Left lung (tissue), 10 donors: ENCODE data around the gene ZBTB40. TPM values are rescaled to one million over a fixed set of nuclear protein-coding genes. Genes with fewer than 3 reads are reported as not detected.

Experiments
- ATAC-seq: fragments of 200-7000 bp; cut with Tn5 transposase; one replicate; pipeline ENCODE4 v1.9.1; 2020; ENCODE audit warnings: moderate library complexity
- DNase-seq, 4 donors: peaks; one replicate each; pipeline ENCODE4 v3.0.0-alpha.2; 2013 to 2020
- H3K27ac ChIP-seq, 2 donors: fragments of 200-600 bp; sonication (generic) in 1 of 2; one replicate each; pipeline versions ENCODE4 v1.5.0 to v1.8.0; 2020 to 2021
- H3K27me3 ChIP-seq, 2 donors: fragments of 200-600 bp; sonication (generic) in 1 of 2; one replicate each; pipeline versions ENCODE4 v1.5.0 to v1.8.0; 2020 to 2021
- H3K36me3 ChIP-seq, 2 donors: fragments of 200-600 bp; sonication (generic) in 1 of 2; one replicate each; pipeline versions ENCODE4 v1.5.0 to v1.8.0; 2020 to 2021
- H3K4me1 ChIP-seq, 2 donors: fragments of 200-600 bp; one replicate each; pipeline ENCODE4 v1.8.0; 2021
- H3K4me3 ChIP-seq, 2 donors: fragments of 200-600 bp; sonication (generic) in 1 of 2; one replicate each; pipeline versions ENCODE4 v1.5.0 to v1.8.0; 2020 to 2021; ENCODE audit warnings: mild to moderate bottlenecking in 1 of 2
- H3K9me3 ChIP-seq, 2 donors: fragments of 200-600 bp; sonication (generic) in 1 of 2; one replicate each; pipeline versions ENCODE4 v1.5.0 to v1.8.0; 2020 to 2021
- intact Hi-C, 2 donors: fragments of 100-400 bp; cut with DNase I; formaldehyde crosslinking; loops; one replicate each; pipeline versions ENCODE4 v1.11.2 to v1.14.2; 2022
- polyA plus RNA-seq, 6 donors: library from polyadenylated mRNA; unstranded; fragments of 120-200 nt; gene quantifications; one replicate each; pipeline ENCODE4 v1.2.1, GENCODE V29; 2013; ENCODE audit not compliant: insufficient read length in 6 of 6
- total RNA-seq, 2 donors: library from RNA; stranded (reverse); fragmentation: NEBNext Ultra II Directional; extraction: Animal tissue kit (Norgen Biotek cat#: 25700); gene quantifications; one replicate each; pipeline ENCODE4 v1.2.1, GENCODE V29; 2021
- TF ChIP-seq, protein P1 (sequence below), 2 donors: fragments of 200-600 bp; sonication (generic) in 1 of 2; IDR thresholded peaks; one replicate each; pipeline versions ENCODE4 v1.5.0 to v1.8.0; 2021; ENCODE audit warnings: antibody characterized with exemption in 2 of 2
- donor health status: DM: no; HTN: yes; CAD: no.
- donor health status: DM: no; HTN: no; CAD: no.

Gene ZBTB40
- total and polyA plus RNA-seq, 8 donors: 16.0 to 24.8 (median 21.0) TPM

DNA sequence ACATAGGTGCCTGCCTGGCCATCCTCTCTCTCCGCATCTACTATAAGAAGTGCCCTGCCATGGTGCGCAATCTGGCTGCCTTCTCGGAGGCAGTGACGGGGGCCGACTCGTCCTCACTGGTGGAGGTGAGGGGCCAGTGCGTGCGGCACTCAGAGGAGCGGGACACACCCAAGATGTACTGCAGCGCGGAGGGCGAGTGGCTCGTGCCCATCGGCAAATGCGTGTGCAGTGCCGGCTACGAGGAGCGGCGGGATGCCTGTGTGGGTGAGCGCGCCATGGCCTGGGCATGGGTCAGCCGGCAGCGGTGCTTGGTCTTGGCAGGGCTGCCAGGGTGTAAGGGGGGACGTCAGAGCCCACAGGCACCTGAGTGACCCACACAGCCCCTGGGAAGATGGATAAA lies 125.0 kb downstream of the ZBTB40 start:
- peaks cover 4 to 36% of the 10 kb centered on the region in 2 donors for H3K27me3 ChIP-seq
- TF ChIP-seq, protein P1, sequence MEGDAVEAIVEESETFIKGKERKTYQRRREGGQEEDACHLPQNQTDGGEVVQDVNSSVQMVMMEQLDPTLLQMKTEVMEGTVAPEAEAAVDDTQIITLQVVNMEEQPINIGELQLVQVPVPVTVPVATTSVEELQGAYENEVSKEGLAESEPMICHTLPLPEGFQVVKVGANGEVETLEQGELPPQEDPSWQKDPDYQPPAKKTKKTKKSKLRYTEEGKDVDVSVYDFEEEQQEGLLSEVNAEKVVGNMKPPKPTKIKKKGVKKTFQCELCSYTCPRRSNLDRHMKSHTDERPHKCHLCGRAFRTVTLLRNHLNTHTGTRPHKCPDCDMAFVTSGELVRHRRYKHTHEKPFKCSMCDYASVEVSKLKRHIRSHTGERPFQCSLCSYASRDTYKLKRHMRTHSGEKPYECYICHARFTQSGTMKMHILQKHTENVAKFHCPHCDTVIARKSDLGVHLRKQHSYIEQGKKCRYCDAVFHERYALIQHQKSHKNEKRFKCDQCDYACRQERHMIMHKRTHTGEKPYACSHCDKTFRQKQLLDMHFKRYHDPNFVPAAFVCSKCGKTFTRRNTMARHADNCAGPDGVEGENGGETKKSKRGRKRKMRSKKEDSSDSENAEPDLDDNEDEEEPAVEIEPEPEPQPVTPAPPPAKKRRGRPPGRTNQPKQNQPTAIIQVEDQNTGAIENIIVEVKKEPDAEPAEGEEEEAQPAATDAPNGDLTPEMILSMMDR (IDR thresholded peaks at IDR 0.05): no peak
- H3K4me3 ChIP-seq: no peak overlapping the region
- H3K36me3 ChIP-seq: no peaks in the 10 kb centered on the region
- H3K27ac ChIP-seq: no peak overlapping the region
- ATAC-seq (no peak), DNase-seq (no peak)
- intact Hi-C loops: no loop called here
- H3K4me1 ChIP-seq: no peaks in the 10 kb centered on the region
- no peaks in the 10 kb centered on the region for H3K9me3 ChIP-seq

DNA sequence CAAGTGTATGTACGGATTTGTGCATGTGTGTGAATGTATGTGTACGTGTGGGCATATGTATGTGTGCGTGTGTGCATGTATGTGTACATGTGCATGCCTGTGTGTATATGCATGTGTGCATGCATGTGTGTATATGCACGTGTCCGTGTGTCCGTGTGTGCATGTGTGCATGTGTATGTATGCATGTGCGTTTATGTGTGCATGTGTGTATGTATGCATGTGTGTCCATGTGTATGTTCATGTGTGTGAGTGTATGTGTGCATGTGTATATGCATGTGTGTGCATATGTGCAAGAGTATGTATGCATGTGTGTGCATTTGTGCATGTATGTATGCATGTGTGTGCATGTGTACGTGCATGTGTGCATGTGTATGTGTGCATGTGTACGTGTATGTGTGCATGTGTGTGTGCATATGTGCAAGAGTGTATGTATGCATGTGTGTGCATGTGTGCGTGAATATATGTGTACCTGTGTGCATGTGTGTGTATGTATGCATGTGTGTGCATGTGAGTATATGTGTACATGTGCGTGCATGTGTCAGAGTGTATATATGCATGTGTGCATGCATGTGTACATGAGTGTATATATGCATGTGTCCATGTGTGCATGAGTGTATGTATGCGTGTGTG lies 127.2 kb downstream of the ZBTB40 start:
- intact Hi-C loops: no loop called here
- DNase-seq: no peak

DNA sequence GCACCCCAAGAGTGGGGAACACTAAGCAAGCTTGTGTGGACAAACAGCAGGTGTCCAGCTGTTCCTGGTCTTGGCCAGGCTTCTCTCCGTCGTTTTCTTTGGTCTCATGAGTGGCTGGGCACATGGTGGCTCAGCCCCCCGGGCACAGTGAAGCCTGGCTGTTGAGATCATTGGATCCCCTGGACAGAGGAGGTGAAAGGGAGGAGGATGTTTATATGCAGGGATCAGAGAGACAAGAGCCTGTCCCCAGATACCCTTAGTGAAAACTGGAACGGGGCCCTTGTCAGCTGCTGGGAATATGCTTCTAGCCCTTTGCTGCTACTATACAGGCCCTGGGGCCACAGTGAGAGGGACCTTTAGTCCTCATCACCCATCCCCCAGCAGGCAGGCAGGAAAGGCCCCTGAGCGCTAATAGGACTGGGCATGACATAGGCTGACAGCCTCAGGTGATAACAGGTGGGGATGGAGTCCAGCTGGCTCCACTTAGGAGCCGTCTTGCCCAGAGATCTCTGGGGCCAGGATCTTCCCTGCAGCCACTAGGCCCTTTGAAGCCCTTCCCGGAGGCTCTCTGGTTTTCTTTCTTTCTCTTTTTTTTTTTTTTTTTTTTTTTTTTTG lies 128.0 kb downstream of the ZBTB40 start:
- no peaks in the 10 kb centered on the region for H3K36me3 ChIP-seq
- peaks cover 0 to 29% of the 10 kb centered on the region in 2 donors for H3K27me3 ChIP-seq
- DNase-seq (no peak), ATAC-seq (no peak)
- H3K4me3 ChIP-seq: no peak overlapping the region
- TF ChIP-seq, protein P1 (IDR thresholded peaks at IDR 0.05): no peak
- no peaks in the 10 kb centered on the region for H3K4me1 ChIP-seq
- no peak overlapping the region for H3K27ac ChIP-seq
- intact Hi-C loops: no loop called here
- H3K9me3 ChIP-seq: no peaks in the 10 kb centered on the region

More for the DNA sequence above, 127.2 kb downstream of the ZBTB40 start:
- Histone ChIP-seq H3K36me3 (no peaks in the 10 kb centered on the region), H3K9me3 (no peaks in the 10 kb centered on the region), H3K4me1 (no peaks in the 10 kb centered on the region), H3K4me3 (no peak overlapping the region), H3K27ac (no peak overlapping the region), H3K27me3 (peaks cover 0 to 30% of the 10 kb centered on the region in 2 donors)
- TF ChIP-seq, protein P1 (IDR thresholded peaks at IDR 0.05): no peak
- ATAC-seq: no peak

Other genes with a start within 250 kb of the ZBTB40 start
- not detected for gene EPHA8, start 111.6 kb downstream of the ZBTB40 start, total RNA-seq
- gene EPHA8, start 111.6 kb downstream of the ZBTB40 start, polyA plus RNA-seq: under 1 TPM in 3 of 6 donors, not detected in 3; 0.07 to 0.21 (median 0.18) TPM
- gene C1QA, start 184.8 kb downstream of the ZBTB40 start, total RNA-seq: 100 to 1,000 TPM; 395 to 476 TPM
- 10 to 100 TPM; 15.3 to 25.3 (median 22.1) TPM for gene C1QA, start 184.8 kb downstream of the ZBTB40 start, polyA plus RNA-seq
- 100 to 1,000 TPM; 378 to 577 TPM for gene C1QC, start 191.8 kb downstream of the ZBTB40 start, total RNA-seq
- gene C1QC, start 191.8 kb downstream of the ZBTB40 start, polyA plus RNA-seq: 10 to 100 TPM; 21.3 to 28.5 (median 25.5) TPM
- gene C1QB, start 201.4 kb downstream of the ZBTB40 start, total RNA-seq: 100 to 1,000 TPM; 611 to 648 TPM
- 10 to 100 TPM; 12.3 to 18.4 (median 16.9) TPM for gene C1QB, start 201.4 kb downstream of the ZBTB40 start, polyA plus RNA-seq